H54 (cell line): ENCODE measurements around the gene USH1C.

ENCODE experiments used
- DNase-seq: peaks from one replicate; pipeline ENCODE4 v3.0.0; 2011; ENCODE audit warnings: low spot score, mixed read lengths; ENCODE audit not compliant: insufficient read length
- FAIRE-seq: peaks from 3 replicates; lab custom pipeline; 2011; peaks lifted over from hg19 to GRCh38; lab: Jason Lieb, UNC
- POLR2A ChIP-seq: IDR thresholded peaks from 2 replicates; pipeline ENCODE4 v1.6.1; 2011; ENCODE audit warnings: low read depth, mild to moderate bottlenecking, low read length

Gene USH1C

GRCh38 chr11:17506314-17506713 lies 37.9 kb downstream of the USH1C start:
- FAIRE-seq = no peak
- TF ChIP-seq POLR2A = no peak

GRCh38 chr11:17505146-17505545 lies 39.1 kb downstream of the USH1C start:
- no peak for DNase-seq
- TF ChIP-seq POLR2A = no peak

More at GRCh38 chr11:17506314-17506713, 37.9 kb downstream of the USH1C start:
- DNase-seq = no peak

GRCh38 chr11:17504330-17505107 lies 39.7 kb downstream of the USH1C start:
- DNase-seq (peak; percentile 79), FAIRE-seq (peak; percentile 11)
- no peak for TF ChIP-seq POLR2A

More at GRCh38 chr11:17505146-17505545, 39.1 kb downstream of the USH1C start:
- no peak for FAIRE-seq

- FAIRE-seq = no peak
- no peak for TF ChIP-seq POLR2A
- no peak for DNase-seq
These were observed 41.6 kb downstream of the USH1C start for GRCh38 chr11:17502630-17503029.

GRCh38 chr11:17500673-17501072 lies 43.5 kb downstream of the USH1C start:
- no peak for DNase-seq
- FAIRE-seq = no peak
- TF ChIP-seq POLR2A = no peak

- DNase-seq (peak; percentile 49), FAIRE-seq (no peak)
- no peak for TF ChIP-seq POLR2A
These were observed 45.7 kb downstream of the USH1C start for GRCh38 chr11:17498475-17498874.

GRCh38 chr11:17498058-17498457 lies 46.2 kb downstream of the USH1C start:
- TF ChIP-seq POLR2A = no peak

GRCh38 chr11:17496406-17496805 lies 47.8 kb downstream of the USH1C start:
- FAIRE-seq (no peak), DNase-seq (no peak)
- no peak for TF ChIP-seq POLR2A

More at GRCh38 chr11:17498058-17498457, 46.2 kb downstream of the USH1C start:
- DNase-seq = no peak
- no peak for FAIRE-seq

- FAIRE-seq = no peak
- TF ChIP-seq POLR2A = no peak
- no peak for DNase-seq
These were observed 50.2 kb downstream of the USH1C start for GRCh38 chr11:17494019-17494418.

GRCh38 chr11:17490938-17491337 lies 53.3 kb downstream of the USH1C start:
- no peak for TF ChIP-seq POLR2A

GRCh38 chr11:17490232-17490631 lies 54.0 kb downstream of the USH1C start:
- DNase-seq = no peak
- no peak for FAIRE-seq
- TF ChIP-seq POLR2A = no peak

More at GRCh38 chr11:17490938-17491337, 53.3 kb downstream of the USH1C start:
- FAIRE-seq (no peak), DNase-seq (no peak)

- no peak for FAIRE-seq
- no peak for DNase-seq
- no peak for TF ChIP-seq POLR2A
These were observed 54.5 kb downstream of the USH1C start for GRCh38 chr11:17489751-17490150.

GRCh38 chr11:17488563-17488962 lies 55.7 kb downstream of the USH1C start:
- no peak for TF ChIP-seq POLR2A
- FAIRE-seq = no peak
- DNase-seq = no peak

- DNase-seq (no peak), FAIRE-seq (no peak)
- no peak for TF ChIP-seq POLR2A
These were observed 57.6 kb downstream of the USH1C start for GRCh38 chr11:17486646-17487045.

- FAIRE-seq (no peak), DNase-seq (no peak)
- TF ChIP-seq POLR2A = no peak
These were observed 60.7 kb downstream of the USH1C start for GRCh38 chr11:17483505-17483904.
